NCI-H1694 treated with DMSO at 0.1 percent for 48 hours (cell line): ENCODE data around the gene PHC3.

ENCODE experiments used
- DNase-seq: peaks from one replicate; lab custom pipeline; 2025; lab: John Stamatoyannopoulos, UW

Gene PHC3

GRCh38 chr3:170078620-170079281, 102.8 kb downstream of the PHC3 start:
- no peak for DNase-seq

- no peak for DNase-seq
Observed at GRCh38 chr3:170077361-170077760, 104.2 kb downstream of the PHC3 start.

GRCh38 chr3:170076715-170077238, 104.8 kb downstream of the PHC3 start:
- DNase-seq: no peak

DNA sequence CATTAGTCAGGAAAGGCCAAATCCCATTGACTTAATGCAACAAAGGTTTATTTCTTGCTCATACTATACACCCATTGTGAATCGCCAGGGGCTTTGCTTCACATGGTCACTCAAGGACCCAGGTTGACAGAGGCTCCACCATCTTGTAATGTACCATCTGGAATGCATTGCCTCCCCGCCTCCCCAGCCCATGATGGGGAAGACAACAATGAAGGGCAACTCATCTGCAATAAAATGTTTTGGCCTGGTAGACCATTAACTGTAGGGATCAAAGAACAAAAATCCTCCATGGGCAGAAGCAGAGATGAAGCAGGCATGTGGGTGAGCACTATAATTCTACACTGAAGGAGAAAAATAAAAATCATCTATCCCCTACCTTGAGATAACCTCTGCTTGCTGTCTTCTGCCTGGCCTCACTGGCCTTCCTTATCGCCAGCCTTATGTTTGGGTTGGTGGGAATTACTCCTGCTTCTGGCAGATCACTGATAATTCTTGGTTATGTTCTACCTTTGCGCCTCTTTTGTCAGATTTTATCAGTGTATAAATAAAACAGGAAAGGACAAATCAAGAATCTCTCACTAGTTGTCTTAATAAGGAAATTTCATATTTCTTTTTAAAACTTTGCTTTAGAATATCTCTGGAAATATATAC, 106.0 kb downstream of the PHC3 start:
- DNase-seq: no peak

DNA sequence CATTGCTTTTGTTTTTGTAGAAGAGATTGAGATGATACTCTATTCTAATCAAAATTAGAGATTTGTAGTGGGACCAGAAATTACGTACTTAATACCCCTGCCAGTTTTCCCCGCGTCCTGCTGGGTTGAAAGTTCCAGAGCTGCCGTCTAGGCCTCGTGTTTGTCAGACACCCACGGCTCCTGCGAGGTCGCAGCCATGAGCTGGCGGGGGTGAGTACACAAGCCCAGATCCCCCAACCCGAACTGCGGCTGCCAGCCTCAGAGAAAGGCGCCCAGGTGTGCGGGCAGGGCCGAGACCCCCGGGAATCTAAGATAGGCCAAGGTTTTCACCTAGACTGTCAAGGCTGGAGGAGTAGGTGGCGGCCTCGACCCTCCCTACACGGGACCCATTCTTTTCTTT, 117.4 kb downstream of the PHC3 start:
- DNase-seq: no peak

DNA sequence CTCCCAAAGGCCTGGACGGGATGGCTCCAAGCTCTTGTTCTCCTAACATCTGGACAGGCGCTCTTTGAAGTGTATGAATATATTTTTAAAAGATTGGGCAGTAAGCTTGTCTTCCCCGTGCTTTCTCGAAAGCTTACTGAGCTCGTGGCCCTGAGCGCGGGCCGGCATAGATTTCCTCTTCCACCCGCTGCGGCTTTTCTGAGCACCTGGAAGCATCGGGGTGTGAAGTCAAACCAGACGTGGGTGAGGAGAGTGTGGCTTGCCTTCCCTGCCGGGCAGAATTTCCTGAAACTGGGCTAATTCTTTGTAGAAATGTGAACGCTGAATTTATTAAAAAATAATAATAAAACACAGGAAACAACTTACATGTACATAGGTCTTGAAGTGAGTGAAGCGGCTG, 117.8 kb downstream of the PHC3 start:
- no peak for DNase-seq

GRCh38 chr3:170062769-170063168, 118.8 kb downstream of the PHC3 start:
- DNase-seq: no peak

DNA sequence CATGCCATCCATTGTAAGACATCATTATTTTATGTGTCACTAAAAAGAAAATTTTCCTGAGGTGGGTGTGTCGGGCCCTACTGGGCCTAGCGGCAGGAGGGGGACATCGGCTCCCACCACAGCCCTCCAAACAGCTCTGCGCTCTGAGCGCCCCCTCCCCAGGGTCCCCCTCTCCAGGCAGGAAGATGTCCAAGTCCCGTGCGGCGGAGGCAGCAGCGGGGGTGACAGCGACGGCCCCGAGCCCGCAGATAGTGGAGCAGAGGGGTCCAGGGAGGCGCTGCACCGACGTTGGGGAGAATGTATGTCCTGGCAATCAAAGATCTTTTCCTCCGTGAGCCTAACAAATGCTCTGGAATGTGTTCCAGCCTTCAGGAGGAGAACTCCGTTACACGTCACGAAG, 119.5 kb downstream of the PHC3 start:
- DNase-seq: no peak

- no peak for DNase-seq
Observed at GRCh38 chr3:170059447-170059846, 122.1 kb downstream of the PHC3 start.

GRCh38 chr3:170058127-170058526, 123.4 kb downstream of the PHC3 start:
- no peak for DNase-seq

DNA sequence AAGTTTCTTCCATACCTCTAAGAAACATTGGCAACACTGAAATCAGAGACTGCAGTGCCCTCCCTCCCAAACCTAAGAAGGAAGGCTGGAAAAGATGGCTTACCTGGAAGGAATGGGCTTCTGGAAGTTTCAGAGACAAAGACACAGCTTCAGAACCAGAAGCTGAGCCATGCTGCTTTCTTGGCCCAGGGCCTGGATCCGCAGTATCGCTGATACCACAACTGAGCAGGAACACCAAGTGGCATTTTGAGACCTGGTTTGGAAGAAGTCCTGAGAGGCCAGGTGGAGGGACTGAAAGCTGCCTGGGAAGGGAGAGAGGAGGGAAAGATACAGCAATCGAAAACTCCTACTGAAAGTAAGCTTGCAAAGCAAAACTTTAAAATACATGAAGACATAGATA, 124.0 kb downstream of the PHC3 start:
- DNase-seq: no peak

DNA sequence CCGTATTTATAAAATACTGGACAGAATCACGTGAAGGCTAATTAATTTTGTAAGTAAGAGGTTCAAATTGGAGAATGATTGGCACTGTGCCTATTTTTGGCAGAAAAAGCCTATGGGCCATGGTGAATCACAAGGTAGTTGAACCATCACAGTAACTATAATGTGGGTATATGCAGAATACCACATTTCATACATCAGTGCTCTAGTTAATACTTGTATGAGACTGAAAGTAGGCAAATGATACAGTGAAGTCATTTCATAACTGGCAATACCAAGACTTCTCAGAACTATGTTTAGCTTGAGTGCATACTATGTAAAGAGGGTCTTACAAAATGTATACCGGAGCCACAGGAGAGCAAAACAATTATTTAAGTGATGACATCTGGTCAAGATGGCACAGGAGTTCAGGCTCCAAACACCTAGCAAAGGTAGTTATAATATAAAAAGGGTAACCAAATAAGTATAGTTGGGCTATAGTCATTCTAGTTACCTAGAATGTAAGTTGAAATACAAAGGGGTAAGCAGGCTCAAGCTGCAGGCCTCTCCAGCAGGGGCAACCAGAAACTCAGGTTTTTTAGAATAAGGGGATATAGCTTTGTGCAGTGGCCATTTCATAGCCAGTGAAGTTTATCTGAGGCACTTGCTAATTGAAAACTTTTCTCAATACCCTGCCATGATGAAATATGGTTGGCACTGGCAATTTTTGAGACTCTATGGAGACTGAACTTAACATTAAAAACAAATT, 124.7 kb downstream of the PHC3 start:
- DNase-seq: no peak

DNA sequence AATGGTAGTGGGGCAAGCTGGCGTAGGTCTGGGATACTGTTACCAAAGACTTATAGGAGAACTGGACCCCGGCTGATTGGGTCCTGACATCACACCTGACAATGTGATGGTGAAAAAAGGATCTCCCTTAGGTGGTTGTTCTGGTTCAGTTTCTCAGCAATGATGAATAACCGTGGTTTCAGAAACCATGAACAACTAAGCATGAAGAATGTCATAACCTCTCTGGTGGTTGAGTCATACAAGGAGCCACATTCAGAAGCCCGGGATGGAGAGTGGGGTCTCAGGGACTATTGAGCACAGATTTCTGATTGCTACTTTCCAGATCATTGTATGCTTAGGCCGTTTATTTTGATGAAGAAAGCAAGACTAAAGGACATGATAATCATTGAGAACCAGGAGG, 126.3 kb downstream of the PHC3 start:
- DNase-seq: no peak

DNA sequence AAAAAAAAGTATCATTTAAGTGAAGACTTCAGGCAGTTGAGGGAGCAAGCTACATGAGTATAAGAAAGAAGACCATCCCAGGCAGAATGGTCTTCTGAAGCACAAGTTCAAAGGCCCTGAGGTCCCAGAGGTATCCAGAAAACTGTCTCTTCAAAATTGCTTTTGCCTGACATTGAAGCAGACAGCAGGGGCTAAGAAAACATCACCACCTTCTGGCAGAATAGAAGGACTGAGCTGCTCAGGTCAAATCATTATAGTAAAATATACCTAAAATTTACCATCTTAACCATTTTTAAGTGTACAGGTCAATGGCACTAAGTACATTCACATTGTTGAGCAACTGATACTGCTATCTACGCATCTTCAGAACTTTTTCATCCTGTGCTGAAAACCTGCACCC, 127.3 kb downstream of the PHC3 start:
- DNase-seq: no peak

DNA sequence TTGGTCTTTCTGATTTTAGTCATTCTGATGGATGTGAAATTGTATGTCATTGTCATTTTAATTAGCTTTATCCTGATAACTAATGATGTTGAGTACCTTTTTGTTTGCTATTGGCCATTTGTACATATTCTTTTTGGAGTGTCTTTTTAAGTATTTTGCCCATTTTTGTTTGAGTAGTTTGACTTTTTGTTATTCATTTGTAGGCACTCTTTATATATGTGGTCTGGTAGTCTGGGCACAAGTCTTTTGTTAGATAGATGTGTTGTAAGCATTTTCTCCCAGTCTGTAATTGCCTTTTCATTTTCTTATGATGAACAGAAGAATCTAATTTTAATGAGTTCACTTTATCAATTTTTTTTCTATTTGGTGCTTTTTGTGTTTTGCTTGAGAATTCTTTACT, 129.1 kb downstream of the PHC3 start:
- DNase-seq: no peak

DNA sequence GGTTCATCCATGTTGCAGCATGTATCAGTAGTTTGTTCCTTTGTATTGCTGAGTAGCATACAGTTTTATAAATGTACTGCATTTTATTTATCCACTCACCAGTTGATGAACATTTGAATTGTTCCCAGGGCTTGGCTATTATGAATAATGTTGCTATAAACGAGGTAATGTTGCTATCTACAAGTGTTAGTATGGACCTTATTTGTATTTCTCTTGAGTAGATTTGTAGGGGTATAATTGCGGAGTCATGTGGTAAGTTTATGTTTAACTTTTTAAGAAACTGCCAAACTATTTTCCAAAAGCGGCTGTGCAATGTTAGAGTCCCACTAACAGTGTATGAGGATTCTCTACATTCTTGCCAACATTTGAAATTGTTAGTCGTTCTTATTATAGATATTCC, 130.8 kb downstream of the PHC3 start:
- DNase-seq: no peak

DNA sequence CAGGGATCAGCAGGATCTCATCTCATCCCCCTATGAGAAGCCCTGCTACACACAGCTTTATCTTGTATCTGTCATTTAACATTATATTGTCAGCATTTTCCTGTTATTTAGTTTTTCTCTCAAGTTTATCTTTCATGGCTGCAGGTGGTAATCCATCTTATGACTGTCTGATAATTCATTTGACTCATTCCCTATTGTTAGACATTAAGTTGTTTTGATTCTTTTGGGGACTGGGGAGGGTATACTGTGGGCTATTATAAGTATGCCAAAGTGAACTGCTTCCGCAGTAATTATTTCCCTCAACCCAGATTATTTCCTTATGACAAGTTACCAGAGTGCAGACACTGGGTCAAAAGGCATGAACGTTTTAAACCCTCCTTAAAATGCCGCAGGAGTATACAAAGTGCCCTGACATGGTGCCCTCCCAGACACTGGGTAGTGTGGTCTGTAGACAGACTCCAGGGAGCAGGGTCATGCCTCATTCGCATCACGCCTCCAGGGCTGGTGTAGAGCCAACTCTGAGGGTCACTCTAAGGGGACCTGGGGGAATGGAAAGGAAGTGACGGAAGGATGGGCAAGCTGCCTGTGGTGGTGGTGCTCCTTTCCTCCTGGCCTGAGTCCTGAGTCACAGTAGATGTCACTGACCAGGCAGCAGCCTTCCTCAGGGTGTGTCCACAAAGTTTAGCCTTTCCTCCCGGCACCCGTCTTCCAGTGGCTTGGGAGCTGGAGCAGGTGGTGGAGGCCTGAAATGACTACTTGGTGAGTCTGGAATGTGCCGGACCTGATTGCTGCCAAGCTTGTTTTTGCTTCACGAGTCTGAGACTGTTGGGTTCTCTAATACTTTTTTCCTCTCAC, 132.2 kb downstream of the PHC3 start:
- no peak for DNase-seq

- DNase-seq: no peak
Observed at GRCh38 chr3:170047133-170047404, 134.5 kb downstream of the PHC3 start.

DNA sequence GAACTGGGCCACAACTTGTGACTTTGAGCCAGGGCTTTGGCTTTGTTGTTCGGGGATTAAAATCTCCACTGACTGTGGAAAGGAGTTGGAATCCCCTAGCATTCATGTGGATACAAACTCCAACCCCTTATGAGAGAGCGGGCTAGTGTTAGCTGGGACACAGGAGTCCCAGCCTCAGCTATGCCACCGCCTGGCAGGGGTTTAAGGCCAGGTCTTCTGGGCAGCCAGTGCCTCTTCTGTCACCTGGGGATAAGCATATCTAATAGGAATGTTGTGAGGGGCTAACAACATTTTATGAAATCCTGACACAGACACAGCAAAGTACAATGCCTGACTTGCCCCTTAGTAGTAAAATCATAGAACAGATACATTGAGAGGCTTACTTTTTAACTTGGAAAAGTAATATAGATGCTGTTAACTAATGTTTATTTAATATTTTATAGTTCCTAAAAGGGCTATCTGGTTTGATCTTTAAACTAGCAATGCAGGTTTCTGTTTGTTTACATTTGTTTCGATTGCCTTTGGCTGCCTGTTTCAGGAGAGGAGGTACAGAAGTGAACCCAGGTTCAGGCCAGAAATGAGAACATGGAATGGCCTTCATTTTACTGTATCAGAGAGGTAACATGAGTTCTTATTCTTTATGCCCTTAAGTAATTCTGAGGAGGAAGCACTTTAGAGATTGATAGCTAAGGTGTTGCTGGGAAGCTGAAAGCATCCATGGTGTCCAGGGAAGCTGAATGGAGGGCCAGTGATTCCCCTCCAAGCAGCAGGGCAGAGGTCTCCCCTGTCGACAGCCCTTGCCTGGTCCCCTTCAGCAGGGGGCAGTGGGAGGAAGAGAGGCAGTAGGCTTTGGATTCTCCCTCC, 135.0 kb downstream of the PHC3 start:
- no peak for DNase-seq

DNA sequence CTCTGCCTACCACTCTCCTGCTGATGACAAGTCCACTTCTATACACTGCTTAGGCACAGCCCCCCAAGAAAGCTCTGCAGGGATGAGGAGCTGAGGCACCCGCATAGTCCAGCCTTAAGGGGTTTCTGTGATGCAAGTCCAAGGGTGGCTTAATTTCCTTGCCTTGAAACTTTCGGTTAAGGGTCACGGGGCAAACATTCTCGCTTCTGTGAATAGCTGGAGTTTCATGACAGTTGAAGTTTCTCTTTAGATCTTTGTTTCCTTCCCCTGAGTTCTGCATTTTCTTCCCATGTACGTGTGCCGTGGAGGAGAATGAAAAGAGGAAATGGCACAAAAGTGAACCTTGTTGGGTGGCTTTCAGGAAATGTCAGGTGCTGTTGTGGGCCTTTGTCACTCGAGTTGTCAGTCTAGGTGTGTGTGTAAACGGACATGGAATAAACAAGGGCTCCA, 136.7 kb downstream of the PHC3 start:
- DNase-seq: no peak

DNA sequence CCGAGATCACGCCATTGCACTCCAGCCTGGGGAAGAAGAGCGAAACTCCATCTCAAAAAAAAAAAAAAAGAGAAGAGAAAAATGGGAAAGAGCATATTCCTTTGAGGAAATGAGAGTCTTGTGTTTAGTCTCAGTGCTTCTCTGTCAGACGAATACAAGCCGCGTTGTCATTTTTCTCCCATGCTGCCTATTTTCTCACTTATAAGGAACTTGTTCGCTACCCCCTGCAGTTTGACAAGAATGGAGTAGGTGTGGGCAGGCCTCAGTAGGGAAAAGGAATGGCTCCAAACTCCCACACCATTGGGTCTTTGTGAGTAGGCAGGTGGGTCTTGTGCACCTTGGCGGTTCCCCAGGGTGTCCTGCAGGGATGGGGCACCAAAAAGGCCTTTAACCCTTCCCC, 137.3 kb downstream of the PHC3 start:
- DNase-seq: no peak
